Activated CD8-positive, alpha-beta memory T cell treated with anti-CD3 and anti-CD28 coated beads for 24 hours (primary cell): Measurements from ENCODE around the gene HES1.
"Not testable (repeated sequence)": the region's sequence is repeated elsewhere in the genome, so short reads cannot be mapped to it uniquely, and the experiment has no call there.

Experiments
- DNase-seq: peaks from one replicate; pipeline ENCODE4 v3.0.0-alpha.2; 2020

The HES1 gene

GRCh38 chr3:194135806-194136518 lies at the start of gene HES1:
HES1 (plus strand) TSS chr3:194136148; CDS start chr3:194136381, 233 bp downstream.
- DNase-seq: peak; percentile 66

GRCh38 chr3:194086388-194087075 lies 49.4 kb upstream of the HES1 start:
- DNase-seq: no peak

GRCh38 chr3:194087280-194087679 lies 48.7 kb upstream of the HES1 start:
- no peak for DNase-seq

GRCh38 chr3:194087995-194088855 lies 47.7 kb upstream of the HES1 start:
- DNase-seq: no peak

GRCh38 chr3:194089357-194090177 lies 46.4 kb upstream of the HES1 start:
- DNase-seq: no peak

- DNase-seq: not testable (repeated sequence)
These were observed 45.8 kb upstream of the HES1 start for GRCh38 chr3:194090178-194090555.

- DNase-seq: no peak
These were observed 45.2 kb upstream of the HES1 start for GRCh38 chr3:194090716-194091115.

GRCh38 chr3:194091141-194091540 lies 44.8 kb upstream of the HES1 start:
- DNase-seq: no peak

- not testable (repeated sequence) for DNase-seq
These were observed 44.1 kb upstream of the HES1 start for GRCh38 chr3:194091897-194092296.

- DNase-seq: no peak
These were observed 43.1 kb upstream of the HES1 start for GRCh38 chr3:194092881-194093301.

GRCh38 chr3:194093842-194094241 lies 42.1 kb upstream of the HES1 start:
- DNase-seq: no peak

GRCh38 chr3:194095464-194095863 lies 40.5 kb upstream of the HES1 start:
- no peak for DNase-seq

GRCh38 chr3:194095902-194096301 lies 40.0 kb upstream of the HES1 start:
- no peak for DNase-seq

GRCh38 chr3:194097141-194097882 lies 38.6 kb upstream of the HES1 start:
- DNase-seq: no peak

GRCh38 chr3:194098081-194098842 lies 37.7 kb upstream of the HES1 start:
- no peak for DNase-seq

- DNase-seq: no peak
These were observed 37.1 kb upstream of the HES1 start for GRCh38 chr3:194098843-194099183.

- no peak for DNase-seq
These were observed 36.7 kb upstream of the HES1 start for GRCh38 chr3:194099215-194099614.

- DNase-seq: no peak
These were observed 35.0 kb upstream of the HES1 start for GRCh38 chr3:194100856-194101390.

- DNase-seq: no peak
These were observed 34.1 kb upstream of the HES1 start for GRCh38 chr3:194101592-194102432.

- no peak for DNase-seq
These were observed 33.5 kb upstream of the HES1 start for GRCh38 chr3:194102436-194102835.
